SJSA1 (cell line): ENCODE results near the gene ACMSD. TPM values are rescaled to one million over a fixed set of nuclear protein-coding genes. Genes with fewer than 3 reads are reported as not detected.

Experiments used
- total RNA-seq: library from RNA; depleted of rRNA; stranded (reverse); fragments of >200 nt; shearing (Covaris generic); gene quantifications from 2 replicates; pipeline ENCODE4 v1.2.3, GENCODE V29; 2014; rRNA removed

Gene ACMSD
- total RNA-seq, 1 experiment from 2014 or later, result not detected

Other genes with a start within 250 kb of the ACMSD start
- not detected in 2 replicates for gene TMEM163, start 119.6 kb upstream of the ACMSD start, total RNA-seq
- 13.1 and 31.9 TPM in 2 replicates for gene CCNT2, start 80.2 kb downstream of the ACMSD start, total RNA-seq
- 0.08 TPM in 1 of 2 replicates, not detected in the other for gene MAP3K19, start 208.8 kb downstream of the ACMSD start, total RNA-seq
- gene RAB3GAP1, start 213.7 kb downstream of the ACMSD start, total RNA-seq, result 56.5 and 58.9 TPM in 2 replicates